HepG2 (cell line): ENCODE results near the gene DNAJB11. TPM values are rescaled to one million over a fixed set of nuclear protein-coding genes. Genes with fewer than 3 reads are reported as not detected.

ENCODE experiments used
- ADNP ChIP-seq: sonication (generic); formaldehyde crosslinking; IDR thresholded peaks from 2 replicates; pipeline ENCODE4 v1.4.0; 2020; ENCODE audit warnings: missing genetic modification reagents
- AHDC1 ChIP-seq: sonication (generic); formaldehyde crosslinking; IDR thresholded peaks from 2 replicates; pipeline ENCODE4 v1.5.1; 2020; ENCODE audit warnings: mild to moderate bottlenecking, missing genetic modification reagents, borderline replicate concordance
- ATF3 ChIP-seq: sonication (generic); formaldehyde crosslinking; IDR thresholded peaks from 2 replicates; pipeline ENCODE4 v1.4.0; 2020; ENCODE audit warnings: missing genetic modification reagents
- CENPT ChIP-seq: sonication (generic); formaldehyde crosslinking; IDR thresholded peaks from 2 replicates; pipeline ENCODE4 v1.8.0; 2022; ENCODE audit warnings: low read depth, mild to moderate bottlenecking, moderate library complexity, missing genetic modification reagents
- KAT8 ChIP-seq: IDR thresholded peaks from 2 replicates; pipeline ENCODE4 v1.6.1; 2016; ENCODE audit warnings: missing genetic modification reagents, missing compliant biosample characterization
- KDM3A ChIP-seq: IDR thresholded peaks from 2 replicates; pipeline ENCODE4 v1.6.1; 2018; ENCODE audit warnings: low read depth, missing compliant biosample characterization
- MAZ ChIP-seq, 2 experiments: sonication (generic) in 1 of 2; formaldehyde crosslinking in 1 of 2; IDR thresholded peaks; 2 replicates each; pipeline versions ENCODE4 v1.5.0 to v1.6.1; 2012 to 2020; ENCODE audit warnings: low read depth in 2 of 2, mild to moderate bottlenecking in 2 of 2, borderline replicate concordance in 1 of 2, improper control_type of control experiment in 1 of 2, low read length in 1 of 2, missing genetic modification reagents in 1 of 2, moderate library complexity in 1 of 2
- MTA3 ChIP-seq: sonication (generic); formaldehyde crosslinking; IDR thresholded peaks from 2 replicates; pipeline ENCODE4 v1.4.0; 2020; ENCODE audit warnings: missing genetic modification reagents
- MTF2 ChIP-seq: sonication (generic); formaldehyde crosslinking; IDR thresholded peaks from 2 replicates; pipeline ENCODE4 v1.5.0; 2020; ENCODE audit warnings: missing genetic modification reagents, borderline replicate concordance
- MYC ChIP-seq: sonication (generic); formaldehyde crosslinking; IDR thresholded peaks from 2 replicates; pipeline ENCODE4 v1.9.0; 2021; ENCODE audit warnings: missing genetic modification reagents, borderline replicate concordance
- NFIB ChIP-seq: sonication (generic); formaldehyde crosslinking; IDR thresholded peaks from 2 replicates; pipeline ENCODE4 v1.9.0; 2021; ENCODE audit warnings: missing genetic modification reagents, mild to moderate bottlenecking, borderline replicate concordance
- PHB2 ChIP-seq: fragments of 450-650 bp; IDR thresholded peaks from 2 replicates; pipeline ENCODE4 v1.6.1; 2018; ENCODE audit not compliant: partially characterized antibody
- POLR2A ChIP-seq, 2 experiments: IDR thresholded peaks; 2 replicates each; pipeline ENCODE4 v1.6.1; 2011; ENCODE audit warnings: low read depth in 2 of 2, low read length in 2 of 2, mild to moderate bottlenecking in 1 of 2, moderate library complexity in 1 of 2; ENCODE audit not compliant: insufficient read depth in 1 of 2
- SPEN ChIP-seq: sonication (generic); formaldehyde crosslinking; IDR thresholded peaks from 2 replicates; pipeline ENCODE4 v1.5.1; 2020; ENCODE audit warnings: low read depth, mild to moderate bottlenecking, missing genetic modification reagents
- SYNCRIP ChIP-seq: fragments of 200-400 bp; formaldehyde crosslinking; IDR thresholded peaks from 2 replicates; pipeline ENCODE4 v1.6.1; 2018; ENCODE audit warnings: mild to moderate bottlenecking, low read depth, low read length; ENCODE audit not compliant: insufficient read depth
- UBTF ChIP-seq: sonication (generic); formaldehyde crosslinking; IDR thresholded peaks from 2 replicates; pipeline ENCODE4 v1.4.0; 2020; ENCODE audit warnings: mild to moderate bottlenecking, missing genetic modification reagents
- ZFAT ChIP-seq: sonication (generic); formaldehyde crosslinking; conservative IDR thresholded peaks from 2 replicates; pipeline ENCODE4 v1.8.1; 2023; ENCODE audit warnings: missing genetic modification reagents, inconsistent platforms
- ZFX ChIP-seq: sonication (generic); formaldehyde crosslinking; IDR thresholded peaks from 2 replicates; pipeline ENCODE4 v1.4.0; 2020; ENCODE audit warnings: mild to moderate bottlenecking, low read depth, missing genetic modification reagents, moderate library complexity
- ZNF275 ChIP-seq: sonication (generic); formaldehyde crosslinking; IDR thresholded peaks from 2 replicates; pipeline ENCODE4 v1.8.0; 2022; ENCODE audit warnings: missing genetic modification reagents, mild to moderate bottlenecking, inconsistent platforms, borderline replicate concordance
- ZNF354B ChIP-seq: sonication (generic); formaldehyde crosslinking; IDR thresholded peaks from 2 replicates; pipeline ENCODE4 v1.8.0; 2022; ENCODE audit warnings: mild to moderate bottlenecking, missing genetic modification reagents
- polyA plus RNA-seq, 8 experiments: library from polyadenylated mRNA; depleted of rRNA in 3 of 8; stranded (reverse) in 7 of 8; unstranded in 1 of 8; fragments of >200 nt; fragmentation: Illumina TruSeq in 4 of 8; extraction: Trizol in 4 of 8; gene quantifications; 2 replicates each; pipeline versions ENCODE4 v1.2.1 to v1.2.3, GENCODE V29; 2011 to 2016; ENCODE audit warnings: low read depth in 4 of 8, missing spikeins in 1 of 8, mixed read lengths in 1 of 8; ENCODE audit not compliant: insufficient read depth in 1 of 8
- total RNA-seq, 5 experiments: library from RNA; depleted of rRNA; stranded (reverse); fragments of >200 nt; fragmentation: Illumina TruSeq; extraction: Trizol; gene quantifications; 2 replicates each; pipeline ENCODE4 v1.2.3, GENCODE V29; 2016; ENCODE audit warnings: low read depth in 1 of 5

DNAJB11 gene
- total and polyA plus RNA-seq, 2 of the 13 experiments (the other 11 are each of a cell fraction or from before 2014, with no cell fraction given), result 41.0 to 132 TPM

- TF ChIP-seq MTF2 (CRISPR knock-in tag) (no peak), SPEN (CRISPR knock-in tag) (no peak; the same call in 1 of the 2 replicates), PHB2 (no peak), MTA3 (no peak), NFIB (CRISPR knock-in tag) (no peak), AHDC1 (CRISPR knock-in tag) (no peak), KDM3A (no peak), ZNF275 (no peak), MAZ (IDR thresholded peaks at IDR 0.05; ENCODE audit: borderline replicate concordance, low read depth, low read length) (no peak), MAZ (CRISPR knock-in tag; IDR thresholded peaks at IDR 0.05; ENCODE audit: low read depth) (no peak), KAT8 (CRISPR knock-in tag) (peak; percentile 25; the same call in 1 of the 2 replicates), MYC (peak; percentile 34), UBTF (CRISPR knock-in tag) (peak; percentile 14; the same call in 1 of the 2 replicates), SYNCRIP (no peak), ZNF354B (CRISPR knock-in tag) (no peak), POLR2A (IDR thresholded peaks at IDR 0.05; ENCODE audit: insufficient read depth in 1 of 2, low read depth in 2 of 2, low read length in 2 of 2) (no peak), CENPT (no peak), ADNP (0 out of 2 replicates have a peak, but pooled peaks have one; percentile 44), ZFX (CRISPR knock-in tag) (peak; percentile 46), ZFAT (CRISPR knock-in tag) (no peak), ATF3 (CRISPR knock-in tag) (peak; percentile 86)
Measured at GRCh38 chr3:186598108-186598784, 27.7 kb downstream of the DNAJB11 start (continued).
